ENCODE measurements around the gene PCDHGB4.

PCDHGB4 gene

DNA sequence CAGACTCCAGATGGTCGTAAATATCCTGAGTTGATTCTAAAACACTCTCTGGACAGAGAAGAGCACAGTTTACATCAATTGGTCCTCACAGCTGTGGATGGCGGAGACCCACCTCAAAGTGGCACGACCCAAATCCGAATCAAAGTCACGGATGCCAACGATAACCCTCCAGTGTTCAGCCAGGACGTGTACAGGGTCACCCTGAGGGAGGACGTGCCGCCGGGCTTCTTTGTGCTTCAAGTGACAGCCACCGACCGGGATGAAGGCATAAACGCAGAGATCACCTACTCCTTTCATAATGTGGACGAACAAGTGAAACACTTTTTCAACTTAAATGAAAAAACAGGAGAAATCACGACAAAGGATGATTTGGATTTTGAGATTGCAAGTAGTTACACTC is 26.8 kb upstream of the PCDHGB4 start:
- ChIA-PET POLR2A (no interaction called here), CTCF (interaction anchor here (0.6 to 1.9 kb wide), 2 partner anchors 31 to 204 kb away, joined by 3 to 9 read pairs; no protein-coding TSS in a partner anchor)
- Histone ChIP-seq H3K9me3 (ENCODE audit: control insufficient read depth, insufficient read depth, low read depth, low read length) (peaks cover 3% of the 10 kb centered on the region; the same call in 1 of the 2 replicates), H3K4me3 (ENCODE audit: low read depth, low read length) (no peak overlapping the region), H3K27ac (ENCODE audit: extremely low read depth, low read depth, low read length) (no peak overlapping the region), H3K36me3 (ENCODE audit: control insufficient read depth in 2 of 2, insufficient read depth in 1 of 2, low read length in 2 of 2) (no peaks in the 10 kb centered on the region), H3K4me1 (ENCODE audit: control insufficient read depth, insufficient read depth, low read length) (no peaks in the 10 kb centered on the region)
- TF ChIP-seq TCF7L2 (IDR thresholded peaks at IDR 0.05; ENCODE audit: borderline replicate concordance, low read depth, low read length) (no peak), ZXDB (tag by site-specific recombination; IDR thresholded peaks at IDR 0.05) (no peak), ZNF146 (tag by site-specific recombination; IDR thresholded peaks at IDR 0.05) (no peak), PRDM1 (tag by site-specific recombination; IDR thresholded peaks at IDR 0.05) (no peak)
- TF ChIP-seq, protein P1, sequence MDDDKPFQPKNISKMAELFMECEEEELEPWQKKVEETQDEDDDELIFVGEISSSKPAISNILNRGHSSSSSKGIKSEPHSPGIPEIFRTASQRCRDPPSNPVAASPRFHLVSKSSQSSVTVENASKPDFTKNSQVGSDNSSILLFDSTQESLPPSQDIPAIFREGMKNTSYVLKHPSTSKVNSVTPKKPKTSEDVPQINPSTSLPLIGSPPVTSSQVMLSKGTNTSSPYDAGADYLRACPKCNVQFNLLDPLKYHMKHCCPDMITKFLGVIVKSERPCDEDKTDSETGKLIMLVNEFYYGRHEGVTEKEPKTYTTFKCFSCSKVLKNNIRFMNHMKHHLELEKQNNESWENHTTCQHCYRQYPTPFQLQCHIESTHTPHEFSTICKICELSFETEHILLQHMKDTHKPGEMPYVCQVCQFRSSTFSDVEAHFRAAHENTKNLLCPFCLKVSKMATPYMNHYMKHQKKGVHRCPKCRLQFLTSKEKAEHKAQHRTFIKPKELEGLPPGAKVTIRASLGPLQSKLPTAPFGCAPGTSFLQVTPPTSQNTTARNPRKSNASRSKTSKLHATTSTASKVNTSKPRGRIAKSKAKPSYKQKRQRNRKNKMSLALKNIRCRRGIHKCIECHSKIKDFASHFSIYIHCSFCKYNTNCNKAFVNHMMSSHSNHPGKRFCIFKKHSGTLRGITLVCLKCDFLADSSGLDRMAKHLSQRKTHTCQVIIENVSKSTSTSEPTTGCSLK (tag by site-specific recombination; IDR thresholded peaks at IDR 0.05): no peak

DNA sequence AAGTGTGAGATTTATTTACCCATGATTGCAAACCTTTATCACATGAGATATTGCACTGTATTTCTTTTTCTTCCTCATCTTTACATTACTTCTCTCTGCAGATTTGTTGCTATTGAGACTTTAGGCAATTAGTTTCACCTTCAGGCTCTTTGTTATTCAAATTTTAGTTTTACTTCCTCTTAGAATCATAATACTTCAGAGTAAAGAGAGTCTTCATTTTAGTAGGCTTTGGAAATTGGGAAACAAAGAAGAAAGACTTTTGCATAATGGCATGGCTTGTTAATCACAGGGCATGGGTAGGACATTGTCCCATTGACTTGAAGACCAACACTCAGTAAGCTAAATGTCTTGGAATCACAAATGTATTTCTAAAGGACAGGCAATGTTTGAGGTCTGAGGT is 24.8 kb upstream of the PCDHGB4 start:
- Histone ChIP-seq H3K4me1 (ENCODE audit: control insufficient read depth, insufficient read depth, low read length) (no peaks in the 10 kb centered on the region), H3K36me3 (ENCODE audit: control insufficient read depth in 2 of 2, insufficient read depth in 1 of 2, low read length in 2 of 2) (no peaks in the 10 kb centered on the region), H3K9me3 (ENCODE audit: control insufficient read depth, insufficient read depth, low read depth, low read length) (peaks cover 3% of the 10 kb centered on the region; the same call in 1 of the 2 replicates), H3K27ac (ENCODE audit: extremely low read depth, low read depth, low read length) (no peak overlapping the region), H3K4me3 (ENCODE audit: low read depth, low read length) (no peak overlapping the region)
- no peak for TF ChIP-seq ZNF302 (tag by site-specific recombination; IDR thresholded peaks at IDR 0.05; ENCODE audit: low read depth)
- TF ChIP-seq ZNF184 (tag by site-specific recombination; IDR thresholded peaks at IDR 0.05): no peak
- TF ChIP-seq, protein P2, sequence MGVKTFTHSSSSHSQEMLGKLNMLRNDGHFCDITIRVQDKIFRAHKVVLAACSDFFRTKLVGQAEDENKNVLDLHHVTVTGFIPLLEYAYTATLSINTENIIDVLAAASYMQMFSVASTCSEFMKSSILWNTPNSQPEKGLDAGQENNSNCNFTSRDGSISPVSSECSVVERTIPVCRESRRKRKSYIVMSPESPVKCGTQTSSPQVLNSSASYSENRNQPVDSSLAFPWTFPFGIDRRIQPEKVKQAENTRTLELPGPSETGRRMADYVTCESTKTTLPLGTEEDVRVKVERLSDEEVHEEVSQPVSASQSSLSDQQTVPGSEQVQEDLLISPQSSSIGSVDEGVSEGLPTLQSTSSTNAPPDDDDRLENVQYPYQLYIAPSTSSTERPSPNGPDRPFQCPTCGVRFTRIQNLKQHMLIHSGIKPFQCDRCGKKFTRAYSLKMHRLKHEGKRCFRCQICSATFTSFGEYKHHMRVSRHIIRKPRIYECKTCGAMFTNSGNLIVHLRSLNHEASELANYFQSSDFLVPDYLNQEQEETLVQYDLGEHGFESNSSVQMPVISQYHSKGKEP (tag by site-specific recombination; IDR thresholded peaks at IDR 0.05): no peak
- no peak for TF ChIP-seq ZNF510 (tag by site-specific recombination; IDR thresholded peaks at IDR 0.05; ENCODE audit: insufficient replicate concordance)
- no peak for TF ChIP-seq ZNF837 (tag by site-specific recombination; IDR thresholded peaks at IDR 0.05)
- ChIA-PET POLR2A (no interaction called here), CTCF (interaction anchor here (0.6 to 2.3 kb wide), 3 partner anchors 176 to 416 kb away, joined by 3 to 7 read pairs (median 3); partner anchors contain the start of gene PCDHB9)

DNA sequence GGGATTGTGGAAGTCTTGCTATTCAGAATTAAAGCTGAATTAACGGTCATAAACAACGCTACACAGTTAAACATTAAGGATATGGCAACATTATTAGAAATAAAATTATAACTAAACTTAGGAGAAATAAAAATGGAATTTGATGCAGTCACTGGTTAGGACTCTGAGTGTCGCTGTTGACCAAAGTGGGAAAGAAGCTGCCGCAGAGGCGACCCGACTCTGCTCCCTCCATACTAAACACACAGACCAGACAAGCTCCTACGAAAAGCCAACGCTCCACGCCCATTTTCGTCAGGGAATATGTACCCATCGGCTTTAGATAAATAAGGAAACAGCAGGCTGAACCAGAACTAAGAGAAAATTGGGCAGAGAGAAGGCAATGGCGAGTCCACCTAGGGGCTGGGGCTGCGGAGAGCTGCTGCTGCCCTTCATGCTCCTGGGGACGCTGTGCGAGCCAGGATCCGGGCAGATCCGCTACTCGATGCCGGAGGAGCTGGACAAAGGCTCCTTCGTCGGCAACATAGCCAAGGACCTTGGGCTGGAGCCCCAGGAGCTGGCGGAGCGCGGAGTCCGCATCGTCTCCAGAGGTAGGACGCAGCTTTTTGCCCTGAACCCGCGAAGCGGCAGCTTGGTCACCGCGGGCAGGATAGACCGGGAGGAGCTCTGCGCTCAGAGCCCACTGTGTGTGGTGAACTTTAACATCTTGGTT is 23.4 kb upstream of the PCDHGB4 start, which contains the start of gene PCDHGA5:
PCDHGA5 (plus strand) TSS at position 211 of the 709 bp plus-strand sequence; CDS start at position 380, 169 bp downstream.
- Histone ChIP-seq H3K27ac (ENCODE audit: extremely low read depth, low read depth, low read length) (no peak within 1 kb of the TSS), H3K9me3 (ENCODE audit: control insufficient read depth, insufficient read depth, low read depth, low read length) (peaks cover 3% of the 10 kb centered on the region; the same call in 1 of the 2 replicates), H3K4me1 (ENCODE audit: control insufficient read depth, insufficient read depth, low read length) (no peaks in the 10 kb centered on the region), H3K36me3 (ENCODE audit: control insufficient read depth in 2 of 2, insufficient read depth in 1 of 2, low read length in 2 of 2) (no peaks in the 10 kb centered on the region), H3K4me3 (ENCODE audit: low read depth, low read length) (no peak within 1 kb of the TSS)
- no peak for TF ChIP-seq KLF8 (tag by site-specific recombination; IDR thresholded peaks at IDR 0.05)
- TF ChIP-seq ZSCAN16 (tag by site-specific recombination; IDR thresholded peaks at IDR 0.05): no peak
- no peak for TF ChIP-seq ZNF660 (tag by site-specific recombination; IDR thresholded peaks at IDR 0.05)
- TF ChIP-seq TCF7L2 (IDR thresholded peaks at IDR 0.05; ENCODE audit: borderline replicate concordance, low read depth, low read length): no peak
- TF ChIP-seq SCRT2 (tag by site-specific recombination; IDR thresholded peaks at IDR 0.05): no peak
- TF ChIP-seq ZNF37A (tag by site-specific recombination; IDR thresholded peaks at IDR 0.05): no peak
- TF ChIP-seq ZNF404 (tag by site-specific recombination; IDR thresholded peaks at IDR 0.05): no peak
- POLR2A ChIA-PET: interaction anchor here (0.6 kb wide), 1 partner anchor 38 kb away, joined by 3 read pairs; no protein-coding TSS in a partner anchor
- CTCF ChIA-PET: interaction anchor here (0.7 to 2.3 kb wide), 9 partner anchors 10 to 203 kb away, joined by 3 to 13 read pairs (median 4); partner anchors contain the start of genes PCDHGA4 and PCDHGB1
